Globus pallidus (tissue), 1 donor: ENCODE results near the gene ARL13A.
"Not testable (repeated sequence)": the region's sequence is repeated elsewhere in the genome, so short reads cannot be mapped to it uniquely, and the experiment has no call there.

ENCODE experiments used
- DNase-seq: peaks from one replicate; pipeline ENCODE4 v3.0.0-alpha.2; 2015; ENCODE audit warnings: low spot score

The ARL13A gene

DNA sequence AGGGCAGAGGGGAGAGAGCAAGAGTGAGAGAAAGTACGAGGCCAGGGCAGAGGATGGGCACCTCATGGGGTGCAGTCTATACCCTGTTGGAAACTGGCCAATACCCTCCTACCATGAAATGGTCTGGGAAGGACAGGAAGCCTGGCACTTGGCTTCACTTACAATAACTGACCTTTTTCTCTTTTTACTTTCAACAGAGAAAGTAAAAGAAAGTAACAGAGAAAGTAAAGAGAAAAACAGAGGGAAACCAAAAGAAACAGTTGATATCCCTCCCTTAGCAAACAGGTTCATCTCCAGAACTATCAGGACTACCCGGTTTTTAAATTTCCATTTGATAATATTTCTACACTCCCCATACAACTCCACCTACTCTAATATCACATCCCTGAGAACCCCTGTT, 20.6 kb downstream of the ARL13A start:
- no peak for DNase-seq

DNA sequence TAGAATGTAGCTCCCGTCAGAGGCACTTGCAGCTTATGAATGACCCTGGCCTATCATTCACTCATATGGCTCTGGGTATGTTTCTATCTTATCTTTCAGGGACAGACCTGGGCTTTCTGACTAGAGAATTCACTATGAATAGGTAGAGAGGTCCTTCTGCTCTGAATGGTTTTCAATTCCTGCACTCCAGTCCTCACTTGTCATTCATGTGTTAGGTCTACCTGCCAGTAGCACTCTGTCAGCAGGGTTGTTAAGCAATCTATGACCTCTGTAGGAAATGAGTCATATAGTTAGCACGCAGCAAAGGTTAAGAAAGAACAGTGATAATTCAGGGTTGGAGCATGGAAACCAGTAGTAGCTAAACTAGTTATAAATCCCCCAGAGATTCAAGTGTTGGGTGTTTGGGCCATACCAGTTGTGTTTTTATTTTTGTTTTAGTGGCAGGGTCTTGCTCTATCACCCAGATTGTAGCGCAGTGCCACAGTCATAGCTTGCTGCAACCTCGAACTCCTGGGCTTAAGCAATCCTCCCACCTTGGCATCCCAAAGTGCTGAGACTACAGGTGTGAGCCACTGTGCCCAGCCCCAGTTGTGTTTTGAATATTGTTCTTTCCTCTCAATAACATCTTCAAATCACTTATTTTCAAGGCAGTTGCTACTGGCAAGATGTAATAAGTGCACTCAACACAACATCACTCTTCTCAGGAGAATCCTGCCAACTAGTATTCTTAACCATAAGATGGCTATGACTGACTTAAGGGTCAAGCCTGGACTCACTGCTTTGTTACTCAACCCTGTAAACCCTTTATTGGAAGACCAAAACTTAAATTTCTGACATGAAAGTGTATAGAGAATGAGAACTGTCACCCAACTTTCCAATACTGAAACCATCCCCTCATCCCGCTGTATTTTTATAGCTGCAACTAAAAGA, 25.1 kb downstream of the ARL13A start:
- DNase-seq, result no peak

GRCh38 chrX:100995469-100995868, 26.0 kb downstream of the ARL13A start:
- no peak for DNase-seq

- DNase-seq, result no peak
Measured at GRCh38 chrX:100999451-100999850, 29.9 kb downstream of the ARL13A start.

DNA sequence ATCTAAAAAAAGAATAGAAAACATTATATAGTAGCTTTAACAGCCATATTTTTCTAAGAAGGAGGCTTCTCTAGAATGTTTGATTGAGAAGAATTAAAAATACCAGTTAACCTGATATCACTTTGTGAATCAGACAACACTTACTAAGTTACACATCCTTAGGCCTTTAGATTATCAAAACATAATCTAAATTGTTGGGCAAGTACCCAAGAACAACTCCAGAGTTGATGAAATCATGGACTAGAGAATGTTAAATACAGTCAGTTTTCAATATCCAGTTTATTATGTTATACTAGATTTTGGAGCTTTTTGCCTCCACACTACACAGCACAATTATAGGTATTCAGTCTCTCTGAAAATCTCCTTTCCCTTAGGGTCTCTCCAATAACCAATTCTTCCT, 39.6 kb downstream of the ARL13A start:
- DNase-seq, result no peak

- DNase-seq, result not testable (repeated sequence)
Measured at GRCh38 chrX:101012031-101012430, 42.5 kb downstream of the ARL13A start.

DNA sequence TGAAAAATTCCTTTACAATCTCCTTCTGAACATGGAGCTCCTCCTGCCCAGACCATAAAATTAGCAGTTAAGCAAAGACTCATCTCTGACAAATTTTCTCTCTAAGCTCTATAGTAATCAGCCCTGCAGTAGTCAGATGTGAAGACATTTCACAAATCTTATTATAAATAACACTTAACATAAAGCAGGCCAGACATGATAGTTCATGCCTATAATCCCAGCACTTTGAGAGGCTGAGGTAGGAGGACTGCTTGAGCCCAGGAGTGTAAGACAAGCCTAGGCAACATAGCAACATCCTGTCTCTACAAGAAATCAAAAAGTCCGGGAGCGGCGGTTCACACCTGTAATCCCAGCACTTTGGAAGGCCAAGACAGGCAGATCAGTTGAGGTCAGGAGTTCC, 52.5 kb downstream of the ARL13A start:
- DNase-seq, result no peak

DNA sequence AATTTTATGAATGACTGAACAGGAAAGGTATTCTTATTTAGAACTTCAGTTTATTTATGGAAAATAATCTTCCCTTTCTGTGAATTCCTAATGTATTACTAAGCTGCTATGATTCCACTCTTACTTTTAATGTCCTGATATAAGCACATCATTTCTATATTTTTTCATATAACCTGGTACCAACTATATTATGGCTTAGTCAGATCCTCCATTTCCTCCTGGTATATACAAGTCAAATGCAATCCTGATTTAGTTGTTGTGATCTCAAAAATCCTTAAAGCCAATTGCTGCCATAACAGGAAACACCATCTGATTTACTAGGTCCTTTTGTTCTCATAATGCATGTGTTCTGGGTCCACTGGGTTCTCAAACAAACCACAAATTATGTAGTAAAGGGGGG, 55.6 kb downstream of the ARL13A start:
- no peak for DNase-seq

DNA sequence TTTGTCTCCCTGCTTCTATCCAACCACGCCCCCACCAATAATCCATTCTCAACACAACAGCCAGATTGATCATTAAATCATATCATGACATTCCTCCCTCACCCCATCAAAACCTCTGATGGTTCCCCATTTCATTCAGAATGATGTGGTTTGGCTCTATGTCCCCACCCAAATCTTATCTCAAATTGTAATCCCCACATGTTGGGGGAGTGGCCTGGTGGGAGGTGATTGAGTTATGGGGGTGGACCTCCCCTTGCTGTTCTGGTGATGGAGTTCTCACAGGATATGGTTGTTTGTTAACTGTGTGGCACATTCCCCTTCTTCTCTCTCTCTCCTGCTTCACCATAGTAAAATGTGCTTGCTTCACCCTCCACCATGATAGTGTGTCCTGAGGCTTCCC, 59.1 kb downstream of the ARL13A start:
- DNase-seq, result no peak

GRCh38 chrX:101029665-101030064, 60.2 kb downstream of the ARL13A start:
- no peak for DNase-seq

DNA sequence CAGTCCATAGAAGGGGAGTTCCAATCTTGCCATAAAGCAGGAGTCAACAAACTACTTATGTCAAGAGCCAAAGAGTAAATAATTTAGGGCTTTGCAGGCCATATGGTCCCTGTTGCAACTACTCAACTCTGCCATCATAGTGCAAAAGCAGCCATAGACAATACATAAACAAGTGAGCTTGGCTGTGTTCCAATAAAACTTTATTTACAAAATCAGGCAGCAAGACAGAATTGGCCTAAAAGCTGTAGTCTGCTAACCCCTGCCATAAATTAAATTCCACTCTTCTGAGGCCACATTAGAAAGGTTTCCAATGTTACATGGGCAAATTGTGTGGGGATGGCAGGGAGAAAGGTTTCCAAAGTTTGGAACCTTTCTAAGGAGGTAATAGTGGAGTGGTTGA, 67.7 kb downstream of the ARL13A start:
- no peak for DNase-seq

DNA sequence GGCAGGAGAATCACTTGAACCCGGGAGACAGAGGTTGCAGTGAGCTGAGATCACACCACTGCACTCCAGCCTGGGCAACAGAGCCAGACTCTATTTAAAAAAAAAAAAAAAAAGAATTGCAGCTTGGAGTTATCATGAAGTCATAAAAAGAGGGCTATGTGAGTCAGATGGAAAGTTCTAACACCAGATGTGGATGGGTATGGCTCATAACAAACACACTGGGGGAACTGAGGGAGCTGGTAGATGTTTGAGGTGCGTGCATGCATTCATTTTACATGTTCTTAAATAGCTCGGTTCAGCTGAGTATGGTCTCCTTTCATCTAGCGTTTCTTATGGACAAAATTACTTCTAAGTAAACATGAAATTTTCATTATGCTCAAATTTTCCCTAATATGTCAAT, 70.7 kb downstream of the ARL13A start:
- DNase-seq, result no peak
